ENCODE data around the gene BAG3. TPM values are rescaled to one million over a fixed set of nuclear protein-coding genes. Genes with fewer than 3 reads are reported as not detected.
"Not testable (repeated sequence)": the region's sequence is repeated elsewhere in the genome, so short reads cannot be mapped to it uniquely, and the experiment has no call there.

Gene BAG3
- polyA plus RNA-seq, 1 donor: 47.0 TPM

DNA sequence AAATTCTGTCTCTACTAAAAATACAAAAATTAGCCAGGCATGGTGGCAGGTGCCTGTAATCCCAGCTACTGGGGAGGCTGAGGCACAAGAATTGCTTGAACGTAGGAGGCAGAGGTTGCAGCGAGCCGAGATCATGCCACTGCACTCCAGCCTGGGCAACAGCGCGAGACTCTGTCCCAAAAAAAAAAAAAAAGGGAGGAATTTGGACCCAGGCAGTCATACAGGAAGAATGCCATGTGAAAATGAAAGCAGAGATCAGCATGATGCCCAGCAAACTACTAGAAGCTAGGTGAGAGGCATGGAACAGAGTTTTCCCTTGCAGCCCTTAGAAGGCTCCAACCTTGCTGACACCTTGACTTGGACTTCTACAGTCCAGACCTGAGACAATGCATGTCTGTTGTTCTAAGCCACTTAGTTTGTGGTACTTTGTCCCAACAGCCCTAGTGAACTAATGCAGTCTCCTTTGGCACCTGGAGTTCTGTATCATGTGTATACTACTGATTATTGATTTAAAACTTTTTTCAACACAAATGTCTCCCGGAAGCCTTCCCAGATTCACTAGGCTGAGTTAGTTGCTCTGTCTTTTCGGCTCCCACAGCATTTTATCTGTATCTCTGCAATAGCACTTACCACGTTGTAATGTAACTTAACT, 10.2 kb upstream of the BAG3 start:
- DNase-seq: no peak

DNA sequence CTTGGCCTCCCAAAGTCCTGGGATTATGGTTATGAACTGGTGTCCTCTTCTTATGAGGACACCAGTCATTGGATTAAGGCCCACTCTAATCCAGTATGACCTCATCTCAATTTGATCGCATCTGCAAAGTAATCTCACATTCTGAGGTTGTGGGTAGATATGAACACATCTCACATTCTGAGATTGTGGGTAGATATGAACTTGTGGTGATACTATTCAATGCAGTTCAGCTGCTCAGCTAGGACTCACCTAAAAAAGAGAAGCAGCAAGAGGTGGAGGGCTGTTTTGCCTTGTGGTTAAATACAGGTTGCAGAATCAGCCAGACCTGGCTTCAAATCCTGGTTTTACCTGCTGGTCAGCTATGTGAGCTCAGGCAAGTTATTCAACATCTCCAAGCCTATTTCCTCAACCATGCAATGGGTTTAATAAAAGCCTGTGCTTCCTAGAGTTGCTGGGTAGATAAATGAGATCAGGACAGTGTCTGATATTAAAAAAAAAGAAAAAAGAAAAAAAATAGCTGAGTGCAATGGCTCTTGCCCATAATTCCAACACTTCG, 8.5 kb upstream of the BAG3 start:
- DNase-seq: no peak

DNA sequence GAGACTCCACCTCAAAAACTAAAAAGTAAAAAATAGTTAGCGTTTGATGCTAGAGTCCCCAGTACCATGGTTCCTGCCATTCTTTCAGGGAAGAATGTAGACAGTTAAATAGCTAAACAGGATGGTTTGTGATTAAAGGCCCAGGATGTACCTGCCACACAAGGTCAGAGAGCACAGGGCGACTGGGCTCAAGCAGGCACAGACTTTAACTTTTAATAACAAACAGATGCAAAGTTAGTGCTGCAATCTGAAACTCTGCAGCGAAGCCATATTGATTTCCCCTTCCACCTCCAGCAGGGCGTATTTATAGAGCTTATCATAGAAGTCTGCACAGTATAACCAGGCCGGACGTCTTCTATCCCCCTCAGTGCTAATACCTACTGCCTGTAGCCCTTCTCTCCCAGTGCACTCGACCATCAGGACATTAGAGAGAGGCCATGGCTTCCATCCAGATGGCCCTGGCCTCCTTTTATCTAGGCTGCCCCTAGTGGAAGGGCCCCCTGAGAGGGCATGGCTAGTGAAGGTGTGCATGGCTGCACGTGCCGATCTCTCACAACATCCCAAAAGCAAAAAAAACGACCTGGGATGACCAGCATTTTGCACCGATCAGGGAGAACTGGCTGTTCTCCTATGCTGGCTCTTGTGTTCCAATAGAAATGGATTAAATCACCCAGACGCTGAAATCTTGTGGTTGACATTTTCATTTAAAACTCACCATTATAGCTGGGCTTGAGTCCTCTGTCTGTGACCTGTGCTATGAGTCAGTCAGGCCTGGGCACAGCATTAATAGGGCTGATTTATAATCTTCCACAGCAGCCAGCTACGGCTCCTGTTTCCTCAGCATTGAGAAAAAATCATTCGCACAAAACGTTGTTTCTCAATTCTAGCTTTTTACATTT, 7.6 kb upstream of the BAG3 start:
- no peak for DNase-seq

DNA sequence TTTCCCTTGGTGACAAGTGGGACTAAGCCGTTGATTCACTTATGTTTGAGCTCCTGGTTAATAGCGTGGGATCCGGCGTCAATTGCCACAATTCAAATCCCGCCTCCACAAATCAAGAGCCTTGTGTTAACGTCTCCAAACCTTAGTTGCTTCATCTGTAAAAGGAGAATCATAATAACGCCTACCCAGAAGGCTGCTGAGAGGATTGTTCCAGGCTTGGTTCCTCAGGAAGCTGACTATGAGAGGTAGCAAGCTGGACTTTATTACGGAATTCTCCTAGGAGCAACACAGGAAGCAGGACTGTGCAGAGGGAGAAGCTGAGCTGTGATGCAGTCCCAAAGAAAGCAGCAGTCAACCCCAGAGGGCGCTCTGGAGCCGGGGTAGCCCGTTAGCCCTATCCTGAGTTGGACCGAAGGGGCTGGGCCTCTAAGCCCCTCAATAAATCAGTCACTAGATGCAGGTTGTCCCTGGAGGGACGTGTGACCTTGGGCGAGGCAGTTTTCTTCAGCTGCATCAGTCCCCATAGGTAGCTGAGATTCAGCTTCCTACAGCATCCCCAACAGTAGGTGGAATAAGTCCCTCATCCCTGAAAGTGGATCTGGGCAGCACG, 6.9 kb upstream of the BAG3 start:
- DNase-seq: no peak

DNA sequence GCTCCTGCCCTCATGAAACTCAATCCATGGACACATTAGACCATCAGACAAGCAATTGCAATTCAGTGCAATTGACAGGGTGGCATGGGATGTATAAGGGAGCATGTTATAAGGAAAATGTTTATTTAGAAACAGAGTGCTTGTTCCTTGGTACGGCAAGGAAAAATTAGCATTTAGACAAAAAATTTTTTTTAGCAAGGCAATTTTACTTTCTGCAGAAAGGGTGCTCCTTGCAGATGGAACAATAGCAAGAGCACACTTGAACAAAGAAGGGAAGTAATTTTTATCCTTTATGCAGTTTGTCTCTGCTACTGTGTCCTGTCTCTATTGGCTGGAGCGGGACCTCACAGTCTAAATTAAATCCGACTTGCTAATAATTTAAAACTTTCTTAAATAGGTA, 6.2 kb upstream of the BAG3 start:
- DNase-seq: no peak

DNA sequence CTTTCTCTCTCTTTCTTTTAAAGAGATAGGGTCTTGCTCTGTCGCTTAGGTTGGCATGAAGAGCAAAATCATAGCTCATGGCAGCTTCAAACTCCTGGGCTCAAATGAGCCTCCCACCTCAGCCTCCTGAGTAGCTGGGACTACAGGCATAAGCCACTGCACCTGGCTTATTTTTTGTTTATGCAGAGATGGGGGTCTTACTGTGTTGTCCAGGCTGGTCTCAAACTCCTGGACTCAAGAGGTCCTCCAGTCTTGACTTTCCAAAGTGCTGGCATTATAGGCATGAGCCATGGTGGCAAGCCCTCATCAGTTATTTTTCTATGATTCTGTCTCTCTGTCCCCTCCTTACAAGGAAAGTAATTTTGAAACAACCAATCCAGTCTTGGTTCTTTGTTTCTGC, 1.1 kb upstream of the BAG3 start:
- no peak for DNase-seq

DNA sequence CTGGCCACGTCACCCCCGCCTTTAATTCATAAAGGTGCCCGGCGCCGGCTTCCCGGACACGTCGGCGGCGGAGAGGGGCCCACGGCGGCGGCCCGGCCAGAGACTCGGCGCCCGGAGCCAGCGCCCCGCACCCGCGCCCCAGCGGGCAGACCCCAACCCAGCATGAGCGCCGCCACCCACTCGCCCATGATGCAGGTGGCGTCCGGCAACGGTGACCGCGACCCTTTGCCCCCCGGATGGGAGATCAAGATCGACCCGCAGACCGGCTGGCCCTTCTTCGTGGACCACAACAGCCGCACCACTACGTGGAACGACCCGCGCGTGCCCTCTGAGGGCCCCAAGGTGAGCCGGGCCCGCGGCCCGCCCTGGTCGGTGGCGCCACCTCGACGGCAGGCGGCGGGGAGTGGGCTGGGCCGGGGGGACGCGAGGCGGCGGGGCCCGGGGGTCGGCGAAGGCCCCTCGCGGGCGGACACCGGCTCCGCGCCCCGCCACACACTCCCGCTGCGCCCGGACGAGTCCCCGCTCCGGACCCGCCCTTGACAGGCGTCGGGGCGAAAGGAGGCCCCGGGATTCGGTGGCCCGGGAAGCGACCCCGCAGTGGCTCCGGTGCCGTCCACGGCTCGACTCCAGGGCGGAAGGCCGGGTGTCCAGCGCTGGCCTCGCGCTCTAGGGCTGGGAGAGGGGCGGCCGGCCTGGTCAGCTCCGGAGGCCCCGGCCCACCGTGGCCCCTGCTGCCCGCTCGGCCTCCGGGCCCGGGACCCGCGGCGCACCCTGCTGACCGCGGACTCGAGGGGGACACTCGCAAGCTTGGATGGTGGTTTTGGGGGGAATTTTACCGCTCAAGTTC, 557 bp downstream of the BAG3 start:
- peak; percentile 52 for DNase-seq

DNA sequence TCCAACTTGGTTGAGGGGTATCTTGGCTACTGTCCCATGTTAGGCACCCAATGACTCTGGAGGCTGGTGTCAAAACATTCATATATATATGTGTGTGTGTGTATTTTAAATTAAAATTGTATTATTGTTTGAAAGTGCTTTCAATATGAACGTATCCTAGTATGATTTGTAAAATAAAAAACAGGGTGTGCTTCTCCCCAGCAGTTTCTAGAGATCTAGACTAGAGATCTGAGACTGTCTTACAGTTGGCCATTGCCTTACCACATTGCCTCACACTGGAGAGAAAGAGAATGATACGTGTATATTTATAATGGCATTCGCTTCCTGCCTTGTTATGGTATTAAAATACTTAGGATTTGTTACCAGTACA, 1.2 kb downstream of the BAG3 start:
- DNase-seq: peak; percentile 63

DNA sequence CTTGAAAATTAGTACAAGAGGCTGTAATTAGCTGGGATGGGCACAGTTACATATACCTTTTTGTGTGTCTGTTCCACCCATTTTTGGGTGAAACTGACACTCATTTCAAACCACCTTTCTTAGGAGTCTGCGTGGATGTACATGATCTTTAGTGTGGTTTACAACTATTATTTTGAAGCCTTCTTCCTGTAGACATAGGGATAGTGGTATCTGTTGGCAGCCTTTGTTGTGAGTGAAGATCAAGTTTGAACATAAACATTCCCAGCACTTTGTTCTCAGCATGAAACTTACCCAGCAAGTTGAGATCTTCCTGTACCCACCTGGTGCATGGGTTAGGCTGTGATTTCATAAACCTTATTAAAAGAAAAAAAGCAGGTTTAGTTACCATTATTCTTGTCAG, 2.0 kb downstream of the BAG3 start:
- no peak for DNase-seq

DNA sequence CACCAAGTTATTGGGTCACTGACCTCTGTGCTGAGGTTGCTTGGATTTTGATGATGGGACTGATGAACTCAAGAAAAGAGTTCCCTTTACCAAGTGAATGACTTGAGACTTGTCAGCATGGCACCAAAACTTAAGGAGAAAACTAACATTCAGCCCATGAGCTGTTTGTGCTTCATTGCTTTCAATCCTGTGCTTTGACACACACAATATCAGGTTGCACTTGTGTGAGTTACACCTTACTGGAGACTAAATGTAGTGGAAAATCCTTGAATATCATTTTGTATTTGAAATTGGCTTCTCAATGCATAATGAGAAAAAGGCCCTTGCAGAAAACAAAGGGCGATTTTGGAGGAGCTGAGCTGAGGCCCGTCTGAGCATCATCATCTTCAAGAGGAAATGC, 2.7 kb downstream of the BAG3 start:
- no peak for DNase-seq

DNA sequence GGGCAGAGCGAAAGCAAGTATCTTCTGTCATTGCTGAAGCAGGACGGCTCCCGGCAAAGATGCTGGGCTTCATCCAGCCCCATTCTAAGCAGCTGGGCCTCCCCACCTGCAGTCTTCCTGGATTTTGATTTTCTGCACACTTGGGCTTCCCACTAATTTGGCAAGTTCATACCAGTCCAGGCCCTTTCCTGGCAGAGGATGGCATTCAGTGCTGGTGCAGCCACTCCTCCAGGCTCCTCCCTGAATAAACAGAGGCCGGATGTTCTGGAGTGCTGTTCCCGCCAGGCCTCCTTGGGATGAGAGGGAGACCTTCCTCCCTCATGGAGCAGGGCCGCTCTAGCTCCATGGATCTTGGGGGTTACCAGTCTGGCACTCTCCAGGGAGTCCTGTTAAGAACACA, 3.4 kb downstream of the BAG3 start:
- DNase-seq: no peak

DNA sequence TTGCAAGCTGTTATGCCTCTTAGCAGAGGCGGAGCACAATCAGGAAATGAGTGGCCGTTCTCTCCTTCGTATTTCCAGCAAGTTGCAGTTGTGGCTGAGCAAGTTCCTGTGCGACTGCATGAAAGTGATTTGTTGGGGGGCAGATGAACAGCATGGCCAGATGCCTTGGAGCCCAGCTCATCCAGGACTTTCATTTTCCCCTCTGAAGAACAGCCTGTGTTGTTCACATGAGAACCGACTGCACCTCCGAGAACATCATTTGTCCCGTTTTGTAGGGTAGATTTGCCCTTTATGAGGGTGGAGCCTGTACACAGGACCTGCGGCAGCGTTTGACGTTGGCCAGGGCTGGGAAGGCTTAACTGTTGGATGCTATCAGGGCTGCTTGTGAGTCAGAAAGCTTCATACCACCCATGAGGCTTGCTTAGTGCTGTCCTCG, 4.4 kb downstream of the BAG3 start:
- DNase-seq: peak; percentile 38

DNA sequence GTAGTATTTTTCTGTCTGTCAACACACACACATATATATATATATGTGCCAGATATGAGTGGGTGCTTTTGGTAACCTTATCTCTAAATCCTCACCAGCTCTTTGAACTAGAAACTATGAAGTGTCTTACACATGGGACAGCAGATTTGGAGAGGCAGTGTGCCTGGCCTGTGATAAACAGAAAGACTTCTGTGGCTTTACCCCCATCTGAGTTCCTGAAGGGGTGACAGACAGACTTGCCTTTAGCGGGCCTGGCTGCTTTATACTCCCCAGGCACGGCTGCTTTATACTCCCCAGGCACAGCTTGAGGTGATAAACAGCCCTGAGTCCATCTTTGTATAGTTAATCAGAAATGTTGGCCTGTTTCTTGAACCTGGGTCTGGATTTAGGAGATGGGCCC, 5.6 kb downstream of the BAG3 start:
- no peak for DNase-seq

DNA sequence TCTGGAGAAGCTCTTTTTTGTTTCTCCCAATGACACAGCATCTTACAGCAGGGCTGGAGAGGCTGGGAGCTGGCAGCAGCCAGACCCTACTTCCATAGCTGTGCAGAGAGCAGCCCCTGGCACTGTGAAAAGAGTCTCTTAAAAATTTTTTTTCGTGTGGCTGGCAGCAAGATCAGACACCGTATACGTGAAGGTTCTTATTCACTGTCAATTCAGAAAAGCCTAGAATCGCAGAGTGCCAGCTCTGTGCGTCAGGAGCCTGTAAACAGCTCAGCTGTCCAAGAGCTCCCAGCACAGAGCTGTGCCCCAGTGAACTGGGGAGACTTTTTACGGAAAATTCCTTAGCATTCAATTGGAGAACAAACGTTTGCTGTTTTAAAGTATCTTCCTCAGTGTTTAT, 6.5 kb downstream of the BAG3 start:
- no peak for DNase-seq

DNA sequence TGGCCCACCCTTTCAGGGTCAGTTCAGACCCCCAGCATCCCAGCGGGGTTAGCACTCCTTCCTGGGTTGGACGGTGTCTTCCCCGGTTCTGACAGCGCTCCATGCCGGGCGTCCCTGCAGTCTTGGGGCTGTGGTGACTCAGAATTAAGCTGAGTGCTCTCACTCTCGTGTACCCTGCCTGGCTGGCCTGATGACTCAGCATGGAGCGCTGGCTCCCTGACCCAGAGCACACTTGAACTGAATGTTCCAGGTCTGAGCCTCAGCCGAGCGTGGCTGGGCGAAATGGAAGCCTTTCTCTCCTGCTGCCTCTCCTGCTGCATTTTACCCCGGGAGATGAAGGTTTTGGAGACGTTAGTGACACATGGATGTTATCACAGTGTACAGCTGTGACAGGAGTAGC, 7.1 kb downstream of the BAG3 start:
- DNase-seq: no peak

DNA sequence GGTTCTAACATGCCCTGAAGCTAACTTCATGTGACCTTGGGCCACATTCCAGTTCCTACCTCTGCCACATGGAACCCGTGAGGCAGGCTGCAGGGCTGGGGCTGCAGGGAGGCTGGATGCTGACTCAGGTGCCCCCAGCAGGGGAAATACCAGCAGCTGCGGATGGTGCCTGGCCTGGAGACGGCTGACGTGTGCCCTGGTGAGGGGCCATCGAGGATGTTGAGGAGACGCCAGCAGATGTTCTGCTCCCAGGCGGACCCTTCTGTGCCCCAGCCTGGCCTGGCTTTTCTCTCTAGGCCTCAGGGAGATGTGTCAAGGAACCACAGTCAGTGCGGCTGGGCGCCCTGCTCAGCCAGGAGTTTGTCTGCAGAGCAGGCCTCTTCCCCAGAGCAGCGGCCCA, 8.8 kb downstream of the BAG3 start:
- DNase-seq: no peak

DNA sequence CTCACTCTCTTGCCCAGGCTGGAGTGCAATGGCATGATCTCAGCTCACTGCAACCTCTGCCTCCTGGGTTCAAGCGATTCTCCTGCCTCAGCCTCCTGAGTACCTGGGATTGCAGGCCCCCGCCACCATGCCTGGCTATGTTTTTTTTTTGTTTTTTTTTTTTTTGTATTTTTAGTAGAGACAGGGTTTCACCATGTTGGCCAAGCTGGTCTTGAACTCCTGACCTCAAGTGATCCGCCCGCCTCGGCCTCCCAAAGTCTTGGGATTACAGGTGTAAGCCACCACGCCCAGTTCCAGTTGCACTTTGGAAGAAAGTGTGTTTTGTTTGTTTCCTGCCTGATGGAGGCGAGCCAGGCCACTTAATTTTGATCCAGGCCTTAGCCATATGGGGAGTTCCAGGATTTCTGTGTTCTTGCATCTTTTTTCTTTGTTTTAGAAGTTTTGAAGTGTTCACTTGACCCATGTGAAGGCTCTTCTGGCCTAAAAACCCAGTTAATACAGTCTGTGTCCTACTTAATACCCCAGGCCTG, 11.0 kb downstream of the BAG3 start:
- not testable (repeated sequence) for DNase-seq

DNA sequence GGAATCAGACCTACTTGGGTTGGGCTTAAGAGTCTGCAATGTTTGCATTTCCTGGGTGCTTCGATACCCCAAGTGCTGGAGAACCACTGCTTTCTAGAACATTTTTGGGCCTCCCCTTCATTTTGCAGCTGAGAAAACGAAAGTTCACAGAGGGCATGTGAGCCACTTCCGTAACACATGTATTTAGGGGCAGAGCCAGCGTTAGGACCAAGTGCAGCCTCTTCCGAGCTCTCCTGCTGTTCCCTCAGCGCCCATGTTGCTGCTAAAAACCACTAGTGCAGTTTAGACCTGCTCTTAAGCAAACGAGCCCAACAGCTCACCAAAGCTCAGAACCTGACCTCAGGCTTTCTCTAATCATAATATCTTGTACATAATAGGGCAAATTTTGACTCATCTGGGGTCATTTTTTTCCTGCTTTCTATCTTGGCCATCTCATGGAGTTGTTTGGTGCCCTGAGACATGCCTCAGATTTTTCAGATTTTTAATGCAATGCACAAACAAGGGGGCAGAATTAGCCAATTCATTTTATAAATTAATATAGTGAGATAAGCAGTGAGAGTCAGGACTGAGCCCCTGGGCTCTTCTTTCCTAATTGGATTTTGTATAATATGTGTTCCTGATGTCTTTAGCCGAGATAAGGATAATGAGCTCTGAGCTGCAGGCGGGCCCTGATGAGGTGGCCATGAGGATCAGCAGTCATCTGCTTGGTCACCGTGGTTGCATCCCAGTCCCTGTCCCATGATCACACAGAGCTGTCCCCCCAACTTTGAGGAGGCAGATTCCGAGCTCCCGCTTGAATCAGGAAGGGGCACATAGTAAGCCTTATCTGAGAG, 12.9 kb downstream of the BAG3 start:
- DNase-seq: no peak

DNA sequence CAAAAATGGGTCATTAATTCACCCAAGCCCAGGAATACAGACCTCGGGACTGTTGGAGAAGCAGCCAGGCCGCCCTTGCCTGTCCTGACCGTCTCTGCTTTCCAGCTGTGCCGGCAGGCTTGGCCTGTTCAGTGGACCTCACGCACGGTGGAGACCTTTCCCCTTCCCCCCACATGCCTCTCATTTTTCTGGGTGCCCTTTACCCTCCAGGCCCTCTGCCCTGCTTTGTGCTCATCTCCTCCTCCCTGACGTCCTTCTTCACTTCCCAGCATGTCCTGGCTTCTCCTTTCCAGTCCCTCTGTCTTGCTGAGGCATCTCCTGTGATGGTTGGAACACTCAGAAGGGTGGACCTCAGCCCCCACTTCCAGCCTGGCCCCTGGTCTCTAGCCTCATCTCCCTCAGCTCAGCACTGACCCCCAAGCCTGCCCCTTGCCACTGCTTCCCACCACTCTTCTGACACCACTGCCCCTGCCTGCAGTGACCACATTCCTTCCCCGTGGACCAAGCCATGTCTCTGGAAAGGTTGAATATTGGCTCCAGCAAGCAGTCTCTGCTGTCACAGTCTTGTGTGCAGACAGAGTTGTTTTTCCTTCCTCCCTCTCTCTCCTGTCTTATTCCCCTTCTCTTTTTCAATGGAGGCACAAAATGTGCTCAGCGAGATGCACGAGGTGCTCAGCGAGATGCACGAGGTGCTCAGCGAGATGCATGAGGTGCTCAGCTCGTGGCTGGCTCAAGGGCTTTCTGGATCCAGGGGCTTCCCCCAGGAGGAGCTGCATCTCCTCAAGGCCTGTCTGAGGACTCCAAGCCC, 14.9 kb downstream of the BAG3 start:
- DNase-seq: no peak

DNA sequence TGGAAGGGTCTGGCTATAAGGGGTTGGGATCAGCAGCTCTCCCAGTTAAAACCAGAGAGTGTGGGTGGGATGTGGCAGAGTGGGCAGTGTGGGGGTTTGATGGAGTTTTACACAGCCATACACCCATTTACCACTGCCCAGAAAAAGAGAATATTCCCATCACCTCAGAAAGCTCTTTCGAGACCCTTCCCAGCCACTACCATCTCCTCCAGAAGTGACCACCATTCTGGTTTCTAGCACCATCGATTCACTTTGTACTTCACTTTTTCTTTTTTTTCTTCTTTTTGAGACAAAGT, 15.5 kb downstream of the BAG3 start:
- no peak for DNase-seq
